ENCODE data around the gene GSDMA. TPM values are rescaled to one million over a fixed set of nuclear protein-coding genes. Genes with fewer than 3 reads are reported as not detected.

GSDMA gene
- total RNA-seq, result under 1 TPM in 3 of 8 experiments, not detected in 5; 0.09 to 0.33 (median 0.17) TPM

GRCh38 chr17:39962642-39963220 lies at the start of gene GSDMA:
Gene GSDMA (plus strand): TSS chr17:39963004. CDS start chr17:39965688, 2,684 bp downstream.
- in situ Hi-C loops (cut with MboI; ENCODE audit: low pct_unique_long_range_greater_than_20kb in 2 of 9, low sequenced_read_pairs in 9 of 9, unreplicated experiment in 9 of 9), result no loop called here
- no peak for ATAC-seq (replicated peaks in 6 of 8)
- Histone ChIP-seq H3K27ac (no peak within 1 kb of the TSS), H3K4me3 (no peak within 1 kb of the TSS), H3K4me1 (replicated peaks in 1 of 2) (no peaks in the 10 kb centered on the region)
- WGBS, 10 experiments, result 60% methylated on average over 1 of the region's 6 CpGs; no CpG with 5 or more reads in 9 of the 10 experiments

GRCh38 chr17:39913989-39914388 lies 48.8 kb upstream of the GSDMA start:
- Histone ChIP-seq H3K4me1 (replicated peaks in 1 of 2) (no peaks in the 10 kb centered on the region), H3K27ac (no peak overlapping the region), H3K4me3 (no peak overlapping the region)
- WGBS, 10 experiments, result 67 to 100% (median 83%) methylated on average over 1 to 3 of the region's 3 CpGs
- in situ Hi-C loops (cut with MboI; ENCODE audit: low pct_unique_long_range_greater_than_20kb in 2 of 9, low sequenced_read_pairs in 9 of 9, unreplicated experiment in 9 of 9), result no loop called here
- ATAC-seq (replicated peaks in 6 of 8), result no peak

DNA sequence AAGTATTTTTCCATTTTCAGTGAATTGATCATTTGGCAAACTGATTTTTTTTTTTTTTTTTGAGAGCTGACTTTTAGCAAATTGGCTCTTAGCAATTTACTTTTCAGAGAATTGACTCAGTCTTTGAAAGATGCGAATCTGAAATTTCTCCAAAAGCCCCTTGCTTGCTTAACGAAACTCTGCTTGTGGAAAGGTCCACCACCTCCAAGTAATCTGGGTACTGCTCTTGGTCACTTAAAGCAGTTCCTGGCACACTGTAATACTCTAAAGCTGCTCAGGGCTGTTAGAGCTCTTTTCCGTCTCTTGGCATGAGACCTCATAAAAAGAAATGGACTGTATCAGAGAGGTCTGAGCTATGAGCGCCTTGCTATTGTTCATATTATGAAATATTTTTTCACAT lies 47.2 kb upstream of the GSDMA start:
- ATAC-seq (replicated peaks in 6 of 8), result no peak
- Histone ChIP-seq H3K4me1 (replicated peaks in 1 of 2) (no peaks in the 10 kb centered on the region), H3K4me3 (no peak overlapping the region), H3K27ac (no peak overlapping the region)
- in situ Hi-C loops (cut with MboI; ENCODE audit: low pct_unique_long_range_greater_than_20kb in 2 of 9, low sequenced_read_pairs in 9 of 9, unreplicated experiment in 9 of 9), result no loop called here
- WGBS, 10 experiments, result 81 to 100% (median 100%) methylated on average over 1 to 4 of the region's 4 CpGs; no CpG with 5 or more reads in 3 of the 10 experiments

GRCh38 chr17:39916918-39917317 lies 45.9 kb upstream of the GSDMA start:
- in situ Hi-C loops (cut with MboI; ENCODE audit: low pct_unique_long_range_greater_than_20kb in 2 of 9, low sequenced_read_pairs in 9 of 9, unreplicated experiment in 9 of 9), result no loop called here
- Histone ChIP-seq H3K27ac (no peak overlapping the region), H3K4me1 (replicated peaks in 1 of 2) (no peaks in the 10 kb centered on the region), H3K4me3 (no peak overlapping the region)
- WGBS, 10 experiments, result 60 to 100% (median 85%) methylated on average over 1 to 5 of the region's 7 CpGs; no CpG with 5 or more reads in 2 of the 10 experiments
- ATAC-seq (replicated peaks in 6 of 8), result peak in 2 of 8 experiments; percentile 39 to 55

DNA sequence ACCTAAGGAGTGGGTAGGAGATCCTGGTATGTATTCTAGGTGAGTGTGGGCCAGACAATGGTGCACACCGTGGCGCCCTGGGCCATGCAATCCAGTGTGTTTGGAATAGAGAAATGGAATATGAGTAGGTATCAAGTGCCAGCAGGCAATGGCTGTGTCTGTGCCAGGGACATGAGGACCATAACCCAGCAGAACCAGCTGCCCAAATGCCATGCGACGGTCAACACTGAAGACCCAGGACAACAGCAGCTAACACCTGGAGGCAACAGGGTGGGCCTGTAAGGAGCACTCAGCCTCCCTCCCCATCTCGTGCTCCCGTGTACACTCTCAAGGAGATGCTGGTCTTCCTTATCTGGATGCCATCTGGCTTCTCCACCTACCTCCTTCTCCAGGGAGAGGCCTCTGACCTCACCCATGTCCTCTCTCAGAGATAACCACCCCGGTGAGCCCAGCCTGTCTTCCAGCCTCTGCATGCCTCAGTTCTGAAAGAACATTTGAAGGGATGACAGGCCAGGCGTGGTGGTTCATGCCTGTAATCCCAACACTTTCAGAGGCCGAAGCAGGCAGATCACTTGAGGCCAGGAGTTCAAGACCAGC lies 43.6 kb upstream of the GSDMA start:
- WGBS, 10 experiments, result 80 to 100% (median 100%) methylated on average over 1 to 4 of the region's 9 CpGs; no CpG with 5 or more reads in 4 of the 10 experiments
- Histone ChIP-seq H3K4me3 (no peak overlapping the region), H3K27ac (no peak overlapping the region), H3K4me1 (replicated peaks in 1 of 2) (no peaks in the 10 kb centered on the region)
- ATAC-seq (replicated peaks in 6 of 8), result no peak
- in situ Hi-C loops (cut with MboI; ENCODE audit: low pct_unique_long_range_greater_than_20kb in 2 of 9, low sequenced_read_pairs in 9 of 9, unreplicated experiment in 9 of 9), result no loop called here

GRCh38 chr17:39920218-39921210 lies 42.3 kb upstream of the GSDMA start:
- peaks cover 2 to 6% of the 10 kb centered on the region in 2 donors for H3K4me1 ChIP-seq (replicated peaks in 1 of 2)
- no peak overlapping the region for H3K27ac ChIP-seq
- no peak overlapping the region for H3K4me3 ChIP-seq
- peak in 4 of 8 experiments; percentile 24 to 60 (median 38) for ATAC-seq (replicated peaks in 6 of 8)
- 77 to 100% (median 90%) methylated on average over 1 to 4 of the region's 19 CpGs; no CpG with 5 or more reads in 5 of the 10 experiments for WGBS, 10 experiments
- in situ Hi-C loops (cut with MboI; ENCODE audit: low pct_unique_long_range_greater_than_20kb in 2 of 9, low sequenced_read_pairs in 9 of 9, unreplicated experiment in 9 of 9), result no loop called here

DNA sequence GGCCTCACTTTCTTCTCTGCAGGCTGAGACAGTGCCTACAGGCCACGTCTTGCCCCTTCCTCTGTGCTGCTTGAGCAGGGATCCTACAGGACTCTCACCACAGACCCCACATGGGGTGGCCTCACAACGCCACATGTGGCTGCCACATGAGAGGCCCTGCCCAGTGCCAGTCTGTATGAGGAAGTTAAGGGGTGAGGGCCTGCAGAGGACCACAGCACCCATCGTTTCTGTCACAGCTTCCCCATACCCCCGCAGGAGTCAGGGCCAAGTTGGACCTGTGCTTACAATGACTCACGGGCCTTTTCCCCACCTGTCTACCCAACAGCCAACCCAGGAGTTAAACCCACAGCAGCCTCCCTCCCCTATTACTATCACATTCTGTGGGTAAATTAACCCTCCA lies 41.5 kb upstream of the GSDMA start:
- no peak overlapping the region for H3K4me3 ChIP-seq
- WGBS, 10 experiments, result 92 to 100% methylated on average over 1 to 2 of the region's 5 CpGs; no CpG with 5 or more reads in 8 of the 10 experiments
- in situ Hi-C loops (cut with MboI; ENCODE audit: low pct_unique_long_range_greater_than_20kb in 2 of 9, low sequenced_read_pairs in 9 of 9, unreplicated experiment in 9 of 9), result no loop called here
- ATAC-seq (replicated peaks in 6 of 8), result peak in 3 of 8 experiments; percentile 6 to 26 (median 9)
- peaks cover 10 to 14% of the 10 kb centered on the region in 2 donors for H3K4me1 ChIP-seq (replicated peaks in 1 of 2)
- H3K27ac ChIP-seq, result no peak overlapping the region

DNA sequence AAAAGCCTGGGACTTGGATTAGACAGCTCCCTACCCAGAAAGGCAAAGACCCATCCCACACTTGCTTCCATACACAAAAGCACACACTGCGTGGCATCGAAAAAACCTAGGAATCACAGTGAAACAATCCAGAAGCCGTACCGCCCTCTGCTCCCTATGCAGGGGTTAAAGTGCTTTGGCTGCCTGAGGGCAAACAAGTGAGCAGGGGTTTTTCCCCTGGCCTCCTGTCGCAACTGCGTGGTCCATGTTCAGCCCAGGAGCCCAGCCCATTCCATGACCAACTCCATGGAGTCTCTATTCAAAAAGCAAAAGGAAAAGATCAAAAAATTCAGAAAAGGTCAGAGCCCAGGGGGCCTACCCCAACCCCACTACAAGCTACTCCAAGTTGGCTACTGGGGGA lies 40.8 kb upstream of the GSDMA start:
- ATAC-seq (replicated peaks in 6 of 8), result no peak
- Histone ChIP-seq H3K4me1 (replicated peaks in 1 of 2) (peaks cover 10 to 17% of the 10 kb centered on the region in 2 donors), H3K27ac (no peak overlapping the region), H3K4me3 (no peak overlapping the region)
- 93 to 100% (median 94%) methylated on average over 2 to 6 of the region's 6 CpGs; no CpG with 5 or more reads in 7 of the 10 experiments for WGBS, 10 experiments
- in situ Hi-C loops (cut with MboI; ENCODE audit: low pct_unique_long_range_greater_than_20kb in 2 of 9, low sequenced_read_pairs in 9 of 9, unreplicated experiment in 9 of 9), result no loop called here

- ATAC-seq (replicated peaks in 6 of 8), result no peak
- Histone ChIP-seq H3K4me1 (replicated peaks in 1 of 2) (peaks cover 11 to 17% of the 10 kb centered on the region in 2 donors), H3K27ac (no peak overlapping the region), H3K4me3 (no peak overlapping the region)
- in situ Hi-C loops (cut with MboI; ENCODE audit: low pct_unique_long_range_greater_than_20kb in 2 of 9, low sequenced_read_pairs in 9 of 9, unreplicated experiment in 9 of 9), result no loop called here
- 83 to 100% (median 100%) methylated on average over 1 to 4 of the region's 6 CpGs; no CpG with 5 or more reads in 5 of the 10 experiments for WGBS, 10 experiments
Observed at GRCh38 chr17:39923230-39923629, 39.6 kb upstream of the GSDMA start.

- in situ Hi-C loops (cut with MboI; ENCODE audit: low pct_unique_long_range_greater_than_20kb in 2 of 9, low sequenced_read_pairs in 9 of 9, unreplicated experiment in 9 of 9), result no loop called here
- H3K27ac ChIP-seq, result no peak overlapping the region
- 58 to 80% methylated on average over 1 to 3 of the region's 17 CpGs; no CpG with 5 or more reads in 8 of the 10 experiments for WGBS, 10 experiments
Observed at GRCh38 chr17:39923836-39924690, 38.7 kb upstream of the GSDMA start.

DNA sequence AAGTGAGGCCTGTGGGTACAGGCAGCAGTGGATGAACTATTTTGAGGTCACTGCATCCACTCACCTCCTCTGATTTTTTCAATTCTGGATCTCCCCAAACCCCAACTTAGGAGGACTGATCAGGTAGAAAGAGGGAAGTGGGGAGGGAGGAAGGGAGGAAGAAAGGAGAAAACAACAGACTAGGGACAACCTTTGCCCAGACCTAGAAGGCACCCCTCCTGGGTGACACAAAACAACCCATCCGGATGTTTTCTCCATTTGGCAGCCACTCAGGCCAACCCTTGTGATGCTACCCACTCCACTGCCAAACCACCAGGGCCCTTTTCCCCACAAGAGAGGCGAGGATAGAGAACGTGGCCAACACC lies 38.1 kb upstream of the GSDMA start:
- no CpG with 5 or more reads among the region's 3 CpGs for WGBS, 10 experiments
- Histone ChIP-seq H3K27ac (no peak overlapping the region), H3K4me1 (replicated peaks in 1 of 2) (peaks cover 13 to 17% of the 10 kb centered on the region in 2 donors), H3K4me3 (no peak overlapping the region)
- in situ Hi-C loops (cut with MboI; ENCODE audit: low pct_unique_long_range_greater_than_20kb in 2 of 9, low sequenced_read_pairs in 9 of 9, unreplicated experiment in 9 of 9), result no loop called here
- ATAC-seq (replicated peaks in 6 of 8), result no peak

More at GRCh38 chr17:39923836-39924690, 38.7 kb upstream of the GSDMA start:
- Histone ChIP-seq H3K4me1 (replicated peaks in 1 of 2) (peaks cover 13 to 17% of the 10 kb centered on the region in 2 donors), H3K4me3 (no peak overlapping the region)
- no peak for ATAC-seq (replicated peaks in 6 of 8)

All from motor neuron (in vitro differentiated cells).